ENCODE data around the gene BRCC3. TPM values are rescaled to one million over a fixed set of nuclear protein-coding genes. Genes with fewer than 3 reads are reported as not detected.
A peak's percentile ranks its signal among the peaks of the same experiment; 100 is the strongest.

Gene BRCC3
- total and polyA plus RNA-seq, 8 donors = 0.87 to 20.1 (median 10.9) TPM

DNA sequence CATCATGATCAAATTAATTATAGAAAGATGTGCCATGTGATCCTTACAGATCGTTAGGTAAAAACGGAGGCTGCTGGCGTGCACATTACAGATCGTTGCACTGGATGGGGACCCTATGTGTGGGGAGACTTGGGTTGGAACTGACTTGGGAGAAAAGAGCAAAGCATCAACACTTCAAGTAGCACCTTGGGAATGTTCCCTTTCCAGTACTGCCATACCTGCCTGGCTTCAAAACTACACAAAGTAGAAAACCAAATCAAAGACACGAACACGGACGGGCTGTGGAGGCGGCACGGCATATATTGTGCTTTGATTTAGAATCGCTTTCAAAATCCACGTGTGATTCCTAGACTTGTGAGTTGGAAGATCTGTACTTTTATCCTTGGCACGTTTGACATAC, 1.3 kb upstream of the BRCC3 start:
- Histone ChIP-seq H3K9me3 (peaks cover 0 to 4% (median 0%) of the 10 kb centered on the region in 4 donors), H3K27me3 (no peaks in the 10 kb centered on the region), H3K27ac (peak overlapping the region in 4 of 5 donors; percentile 89 to 91 (median 90)), H3K4me3 (peak overlapping the region; percentile 44 to 64 (median 55)), H3K4me1 (peaks cover 0 to 36% (median 15%) of the 10 kb centered on the region in 4 donors), H3K36me3 (no peaks in the 10 kb centered on the region)
- intact Hi-C loops (cut with DNase I; ENCODE audit: low total_unique reads) = no loop called here
- TF ChIP-seq POLR2A (IDR thresholded peaks at IDR 0.05) (no peak), CTCF (IDR thresholded peaks at IDR 0.05) (no peak), EP300 (IDR thresholded peaks at IDR 0.05) (no peak), POLR2AphosphoS5 (IDR thresholded peaks at IDR 0.05) (no peak)
- WGBS, 5 donors = 2 to 46% (median 3%) methylated on average over 12 of the region's 12 CpGs
- peak in 1 of 2 donors; percentile 12 for DNase-seq

GRCh38 chrX:155070663-155070974, 689 bp upstream of the BRCC3 start:
- no peak for DNase-seq
- peaks cover 0 to 4% (median 2%) of the 10 kb centered on the region in 4 donors for H3K36me3 ChIP-seq
- intact Hi-C loops (cut with DNase I; ENCODE audit: low total_unique reads) = no loop called here

DNA sequence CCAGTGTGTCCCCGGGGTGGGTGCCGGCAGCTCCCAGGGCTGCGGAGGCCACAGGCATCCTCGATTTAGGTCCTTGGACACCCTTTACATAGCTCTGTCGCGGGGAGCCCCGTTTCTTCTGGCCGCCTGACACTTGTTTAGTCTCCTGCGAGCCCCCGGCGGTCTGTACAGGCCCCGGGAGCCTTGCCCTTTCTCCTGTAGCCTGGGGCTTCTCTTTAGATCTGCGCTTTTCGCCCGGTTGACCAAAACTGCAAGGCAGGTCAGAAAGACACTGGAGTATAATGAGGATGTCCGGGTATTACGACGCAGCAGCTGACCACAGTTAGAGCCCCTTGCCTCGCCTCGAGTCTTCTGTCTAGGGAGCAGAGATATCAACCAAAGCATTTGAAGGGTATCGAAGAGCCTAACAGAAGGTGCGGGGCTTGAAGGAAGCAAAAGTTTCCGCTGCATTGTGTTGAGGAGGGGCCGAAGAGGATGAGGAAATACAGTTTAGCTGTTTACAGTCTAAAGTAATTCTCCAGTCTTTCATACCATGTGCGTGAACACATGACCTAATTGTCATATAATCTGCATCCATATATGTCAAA, 479 bp downstream of the BRCC3 start:
- peaks cover 0 to 36% (median 15%) of the 10 kb centered on the region in 4 donors for H3K4me1 ChIP-seq
- H3K4me3 ChIP-seq = peak overlapping the region; percentile 44 to 64 (median 58)
- no peak for DNase-seq
- 0 to 39% (median 4%) methylated on average over 17 to 25 of the region's 25 CpGs for WGBS, 5 donors
- H3K36me3 ChIP-seq = peaks cover 0 to 14% (median 11%) of the 10 kb centered on the region in 4 donors
- intact Hi-C loops (cut with DNase I; ENCODE audit: low total_unique reads) = no loop called here
- H3K9me3 ChIP-seq = peaks cover 0 to 4% (median 0%) of the 10 kb centered on the region in 4 donors
- H3K27ac ChIP-seq = peak overlapping the region; percentile 48 to 91 (median 85)
- TF ChIP-seq POLR2AphosphoS5 (IDR thresholded peaks at IDR 0.05) (no peak), POLR2A (IDR thresholded peaks at IDR 0.05) (no peak), CTCF (IDR thresholded peaks at IDR 0.05) (no peak)
- H3K27me3 ChIP-seq = no peaks in the 10 kb centered on the region

More at GRCh38 chrX:155070663-155070974, 689 bp upstream of the BRCC3 start:
- H3K9me3 ChIP-seq = peaks cover 0 to 4% (median 0%) of the 10 kb centered on the region in 4 donors
- WGBS, 5 donors = 0 to 40% (median 2%) methylated on average over 16 of the region's 16 CpGs
- TF ChIP-seq POLR2AphosphoS5 (IDR thresholded peaks at IDR 0.05) (no peak), CTCF (IDR thresholded peaks at IDR 0.05) (no peak), POLR2A (IDR thresholded peaks at IDR 0.05) (no peak), EP300 (IDR thresholded peaks at IDR 0.05) (no peak)
- H3K27ac ChIP-seq = peak overlapping the region; percentile 87 to 91 (median 90)
- peaks cover 0 to 36% (median 15%) of the 10 kb centered on the region in 4 donors for H3K4me1 ChIP-seq
- peak overlapping the region; percentile 44 to 64 (median 55) for H3K4me3 ChIP-seq
- H3K27me3 ChIP-seq = no peaks in the 10 kb centered on the region

- TF ChIP-seq CTCF (IDR thresholded peaks at IDR 0.05) (peak in 5 of 7 experiments; percentile 6 to 42 (median 20)), EP300 (IDR thresholded peaks at IDR 0.05) (no peak)
- H3K4me1 ChIP-seq = no peaks in the 10 kb centered on the region
- intact Hi-C loops (cut with DNase I; ENCODE audit: low total_unique reads) = no loop called here
- H3K36me3 ChIP-seq = peaks cover 0 to 39% (median 17%) of the 10 kb centered on the region in 4 donors
- WGBS, 5 donors = 77 to 91% (median 81%) methylated on average over 19 to 24 of the region's 24 CpGs
- H3K27me3 ChIP-seq = no peaks in the 10 kb centered on the region
- H3K4me3 ChIP-seq = no peak overlapping the region
- peak in 1 of 2 donors; percentile 41 for DNase-seq
- H3K9me3 ChIP-seq = no peaks in the 10 kb centered on the region
- H3K27ac ChIP-seq = no peak overlapping the region
Measured at GRCh38 chrX:155086202-155086840, 15.0 kb downstream of the BRCC3 start.
